A549 (cell line): ENCODE results near the gene RPTOR.

Source experiments
- CBX2 ChIP-seq: fragments of 200-600 bp; sonication (generic); IDR thresholded peaks from 2 replicates; pipeline ENCODE4 v1.6.1; 2016; ENCODE audit warnings: low read depth, mild to moderate bottlenecking, borderline replicate concordance
- CHD2 ChIP-seq: fragments of 150-350 bp; IDR thresholded peaks from 2 replicates; pipeline ENCODE4 v1.6.1; 2014; ENCODE audit warnings: low read length; ENCODE audit not compliant: partially characterized antibody
- EHF ChIP-seq: fragments of 250-450 bp; sonication (Bioruptor Pico); IDR thresholded peaks from 2 replicates; pipeline ENCODE4 v1.5.0; 2020; ENCODE audit warnings: mild to moderate bottlenecking
- EP300 ChIP-seq, 2 experiments: fragments of >200 bp; sonication (Bioruptor Twin); formaldehyde crosslinking; IDR thresholded peaks; 2 replicates in 1 of 2; 3 replicates in 1 of 2; pipeline ENCODE4 v1.6.1; 2016 to 2017
- JUN ChIP-seq, 2 experiments: fragments of >200 bp; sonication (Bioruptor Twin); formaldehyde crosslinking; IDR thresholded peaks; 2 replicates in 1 of 2; 3 replicates in 1 of 2; pipeline ENCODE4 v1.6.1; 2016 to 2017
- JUNB ChIP-seq: fragments of >200 bp; sonication (Bioruptor Twin); formaldehyde crosslinking; IDR thresholded peaks from 2 replicates; pipeline ENCODE4 v1.6.1; 2016
- RAD21 ChIP-seq, 2 experiments: fragments of >200 bp in 1 of 2; sonication (Bioruptor Twin) in 1 of 2; formaldehyde crosslinking in 1 of 2; IDR thresholded peaks in 1 of 2; conservative IDR thresholded peaks in 1 of 2; 2 replicates in 1 of 2; 3 replicates in 1 of 2; pipeline ENCODE4 v1.6.1; 2012 to 2018; ENCODE audit warnings: inconsistent platforms in 1 of 2
- TF ChIP-seq, protein P1 (sequence below): fragments of >200 bp; sonication (Bioruptor Twin); formaldehyde crosslinking; IDR thresholded peaks from 3 replicates; pipeline ENCODE4 v1.5.1; 2016

DNA sequence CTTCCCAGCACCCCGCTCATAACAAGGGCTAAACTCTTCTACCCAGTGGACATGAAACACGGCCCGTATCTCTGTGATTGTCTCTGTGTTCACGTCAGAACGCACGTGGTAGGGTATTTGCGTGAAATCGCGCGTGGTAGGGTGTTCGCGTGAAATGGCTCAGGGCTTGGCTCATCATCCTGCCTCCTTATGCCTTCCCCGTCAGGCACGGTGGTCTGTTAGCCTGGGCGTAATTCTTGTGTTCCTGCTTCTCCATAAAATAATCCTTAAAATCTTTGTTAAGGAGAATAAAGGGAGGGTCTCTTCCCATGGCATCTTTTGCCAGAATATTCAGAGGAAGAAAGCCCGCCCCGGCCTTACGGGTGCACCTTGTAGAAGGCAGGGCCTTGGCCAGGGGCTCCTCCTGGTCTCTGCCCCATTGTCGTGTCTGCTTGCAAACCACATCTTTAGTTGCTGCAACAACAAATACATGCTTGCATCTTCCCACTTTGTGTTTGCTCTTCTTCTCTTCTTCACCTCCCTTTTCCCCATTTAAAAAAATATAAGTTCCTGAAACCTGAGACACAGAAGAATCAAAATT is 330.3 kb downstream of the RPTOR start:
- TF ChIP-seq EP300 (IDR thresholded peaks at IDR 0.05), result no peak
- TF ChIP-seq, protein P1, sequence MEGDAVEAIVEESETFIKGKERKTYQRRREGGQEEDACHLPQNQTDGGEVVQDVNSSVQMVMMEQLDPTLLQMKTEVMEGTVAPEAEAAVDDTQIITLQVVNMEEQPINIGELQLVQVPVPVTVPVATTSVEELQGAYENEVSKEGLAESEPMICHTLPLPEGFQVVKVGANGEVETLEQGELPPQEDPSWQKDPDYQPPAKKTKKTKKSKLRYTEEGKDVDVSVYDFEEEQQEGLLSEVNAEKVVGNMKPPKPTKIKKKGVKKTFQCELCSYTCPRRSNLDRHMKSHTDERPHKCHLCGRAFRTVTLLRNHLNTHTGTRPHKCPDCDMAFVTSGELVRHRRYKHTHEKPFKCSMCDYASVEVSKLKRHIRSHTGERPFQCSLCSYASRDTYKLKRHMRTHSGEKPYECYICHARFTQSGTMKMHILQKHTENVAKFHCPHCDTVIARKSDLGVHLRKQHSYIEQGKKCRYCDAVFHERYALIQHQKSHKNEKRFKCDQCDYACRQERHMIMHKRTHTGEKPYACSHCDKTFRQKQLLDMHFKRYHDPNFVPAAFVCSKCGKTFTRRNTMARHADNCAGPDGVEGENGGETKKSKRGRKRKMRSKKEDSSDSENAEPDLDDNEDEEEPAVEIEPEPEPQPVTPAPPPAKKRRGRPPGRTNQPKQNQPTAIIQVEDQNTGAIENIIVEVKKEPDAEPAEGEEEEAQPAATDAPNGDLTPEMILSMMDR, result no peak
- TF ChIP-seq CHD2, result no peak
- no peak for TF ChIP-seq EHF (CRISPR knock-in tag)
- TF ChIP-seq CBX2, result no peak
- TF ChIP-seq JUN (IDR thresholded peaks at IDR 0.05), result no peak
- no peak for TF ChIP-seq JUNB
- no peak for TF ChIP-seq RAD21 (conservative IDR thresholded peaks at IDR 0.05 in 1 of 2, IDR thresholded peaks at IDR 0.05 in 1 of 2)
